Ascending aorta (tissue), 2 donors: ENCODE measurements around the gene PNLIPRP2. TPM values are rescaled to one million over a fixed set of nuclear protein-coding genes. Genes with fewer than 3 reads are reported as not detected.

ENCODE experiments used
- DNase-seq, 2 donors: peaks; one replicate each; pipeline ENCODE4 v3.0.0-alpha.2; 2019; ENCODE audit warnings: low spot score in 2 of 2
- H3K27ac ChIP-seq, 2 donors: fragments of 200-600 bp; sonication (generic); one replicate each; pipeline ENCODE4 v1.5.1; 2016 to 2017; ENCODE audit warnings: mild to moderate bottlenecking in 1 of 2
- H3K27me3 ChIP-seq: fragments of 200-600 bp; sonication (generic); one replicate; pipeline ENCODE4 v1.5.1; 2017
- H3K36me3 ChIP-seq, 2 donors: fragments of 200-600 bp; sonication (generic); one replicate each; pipeline ENCODE4 v1.5.1; 2016
- H3K4me1 ChIP-seq, 2 donors: fragments of 200-600 bp; sonication (generic); one replicate each; pipeline ENCODE4 v1.5.1; 2016 to 2017; ENCODE audit warnings: mild to moderate bottlenecking in 1 of 2
- H3K4me3 ChIP-seq, 2 donors: fragments of 200-600 bp; sonication (generic); one replicate each; pipeline ENCODE4 v1.5.1; 2016 to 2017; ENCODE audit warnings: mild to moderate bottlenecking in 1 of 2
- H3K9me3 ChIP-seq, 2 donors: fragments of 200-600 bp; sonication (generic); one replicate each; pipeline ENCODE4 v1.5.1; 2016
- intact Hi-C: fragments of 100-400 bp; cut with DNase I; formaldehyde crosslinking; loops from one replicate; pipeline ENCODE4 v1.15.1; 2023
- total RNA-seq: library from RNA; depleted of rRNA; stranded (reverse); fragments of >200 nt; gene quantifications from one replicate; pipeline ENCODE4 v1.1.0, GENCODE V29; 2016
- TF ChIP-seq, protein P1 (sequence below), 3 experiments: fragments of 200-600 bp in 2 of 3; fragments of 450-650 bp in 1 of 3; sonication (generic) in 2 of 3; IDR thresholded peaks; one replicate each; pipeline ENCODE4 v1.5.1; 2016 to 2019; ENCODE audit warnings: antibody characterized with exemption in 3 of 3, mild to moderate bottlenecking in 1 of 3, moderate library complexity in 1 of 3

The PNLIPRP2 gene
- total RNA-seq, 1 donor from 2014 or later, result not detected

DNA sequence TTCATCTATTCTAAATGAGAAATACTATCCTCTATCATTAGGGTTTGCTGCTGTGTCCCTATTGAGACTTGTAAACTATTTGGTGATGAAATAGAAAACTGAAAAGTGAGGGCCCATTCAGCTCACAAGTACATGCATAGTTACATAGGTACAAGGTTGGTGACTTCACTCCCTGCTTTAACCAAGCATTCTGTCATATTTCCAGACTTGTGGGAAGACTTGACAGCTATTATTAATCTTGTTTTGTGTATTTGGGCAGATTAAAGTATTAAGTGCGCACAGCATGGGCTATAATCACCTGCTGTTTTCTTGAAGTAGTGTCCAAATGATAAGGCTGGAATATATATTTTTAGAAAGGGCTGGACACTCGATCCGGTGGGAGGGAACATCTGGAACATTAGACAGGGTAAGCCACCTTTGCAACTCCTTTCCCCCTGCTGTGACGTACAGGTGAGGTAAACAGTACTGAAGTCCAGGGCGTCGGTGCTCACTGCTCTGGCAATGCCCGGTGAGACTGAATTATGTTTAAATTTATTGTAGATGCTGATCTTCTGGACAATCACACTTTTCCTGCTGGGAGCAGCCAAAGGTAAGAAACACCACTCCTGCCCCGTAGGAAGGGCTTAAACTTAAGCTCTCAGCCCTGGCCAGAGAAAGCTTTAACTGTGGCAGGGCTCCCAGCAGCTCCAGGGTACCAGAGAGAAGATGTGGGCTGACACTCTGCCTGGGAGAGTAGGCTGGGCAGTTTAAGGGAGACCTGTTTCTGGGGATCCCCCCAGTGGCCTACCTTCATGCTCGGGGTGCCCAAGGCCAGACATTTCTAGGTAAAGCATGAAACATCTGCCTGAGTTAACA, 29.9 kb upstream of the PNLIPRP2 start, which contains the start of gene PNLIPRP1:
Gene PNLIPRP1, plus strand, starts transcription at position 370 of the 855 bp plus-strand sequence. Its CDS starts 171 bp downstream, at position 541.
- intact Hi-C loops, result no loop called here
- H3K27ac ChIP-seq, result no peak within 1 kb of the TSS
- no peaks in the 10 kb centered on the region for H3K36me3 ChIP-seq
- H3K9me3 ChIP-seq, result no peaks in the 10 kb centered on the region
- no peaks in the 10 kb centered on the region for H3K27me3 ChIP-seq
- no peak for DNase-seq
- H3K4me1 ChIP-seq, result no peaks in the 10 kb centered on the region
- H3K4me3 ChIP-seq, result no peak within 1 kb of the TSS
- TF ChIP-seq, protein P1, sequence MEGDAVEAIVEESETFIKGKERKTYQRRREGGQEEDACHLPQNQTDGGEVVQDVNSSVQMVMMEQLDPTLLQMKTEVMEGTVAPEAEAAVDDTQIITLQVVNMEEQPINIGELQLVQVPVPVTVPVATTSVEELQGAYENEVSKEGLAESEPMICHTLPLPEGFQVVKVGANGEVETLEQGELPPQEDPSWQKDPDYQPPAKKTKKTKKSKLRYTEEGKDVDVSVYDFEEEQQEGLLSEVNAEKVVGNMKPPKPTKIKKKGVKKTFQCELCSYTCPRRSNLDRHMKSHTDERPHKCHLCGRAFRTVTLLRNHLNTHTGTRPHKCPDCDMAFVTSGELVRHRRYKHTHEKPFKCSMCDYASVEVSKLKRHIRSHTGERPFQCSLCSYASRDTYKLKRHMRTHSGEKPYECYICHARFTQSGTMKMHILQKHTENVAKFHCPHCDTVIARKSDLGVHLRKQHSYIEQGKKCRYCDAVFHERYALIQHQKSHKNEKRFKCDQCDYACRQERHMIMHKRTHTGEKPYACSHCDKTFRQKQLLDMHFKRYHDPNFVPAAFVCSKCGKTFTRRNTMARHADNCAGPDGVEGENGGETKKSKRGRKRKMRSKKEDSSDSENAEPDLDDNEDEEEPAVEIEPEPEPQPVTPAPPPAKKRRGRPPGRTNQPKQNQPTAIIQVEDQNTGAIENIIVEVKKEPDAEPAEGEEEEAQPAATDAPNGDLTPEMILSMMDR (IDR thresholded peaks at IDR 0.05), result no peak

DNA sequence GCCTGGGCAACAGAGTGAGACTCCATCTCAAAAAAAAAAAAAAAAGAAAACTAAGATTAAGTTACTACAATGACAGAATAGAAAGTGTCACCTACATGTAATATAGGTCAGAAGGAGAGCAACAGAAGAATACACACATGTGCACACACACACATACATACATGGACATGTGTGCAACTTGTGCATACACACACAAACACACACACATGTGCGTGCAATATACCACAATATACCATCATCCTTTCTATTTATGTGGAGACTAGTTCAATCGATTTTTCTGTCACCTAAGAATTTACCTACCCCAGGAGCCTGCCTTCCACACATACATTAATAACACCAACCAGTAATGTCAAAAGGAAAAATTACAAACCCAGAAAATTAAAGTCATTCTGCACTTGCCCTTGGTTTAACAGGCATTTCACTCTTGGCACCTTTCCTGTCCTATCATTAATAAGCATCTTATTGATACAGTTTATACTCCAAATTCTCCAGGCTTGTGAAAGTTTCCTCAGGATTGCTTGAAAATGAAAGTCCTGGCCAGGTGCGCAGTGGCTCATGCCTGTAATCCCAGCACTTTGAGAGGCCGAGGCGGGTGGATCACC, 27.5 kb upstream of the PNLIPRP2 start:
- Histone ChIP-seq H3K4me1 (no peaks in the 10 kb centered on the region), H3K4me3 (no peak overlapping the region), H3K36me3 (no peaks in the 10 kb centered on the region), H3K27me3 (no peaks in the 10 kb centered on the region), H3K27ac (no peak overlapping the region), H3K9me3 (no peaks in the 10 kb centered on the region)
- intact Hi-C loops, result no loop called here
- TF ChIP-seq, protein P1 (IDR thresholded peaks at IDR 0.05), result no peak
- no peak for DNase-seq

DNA sequence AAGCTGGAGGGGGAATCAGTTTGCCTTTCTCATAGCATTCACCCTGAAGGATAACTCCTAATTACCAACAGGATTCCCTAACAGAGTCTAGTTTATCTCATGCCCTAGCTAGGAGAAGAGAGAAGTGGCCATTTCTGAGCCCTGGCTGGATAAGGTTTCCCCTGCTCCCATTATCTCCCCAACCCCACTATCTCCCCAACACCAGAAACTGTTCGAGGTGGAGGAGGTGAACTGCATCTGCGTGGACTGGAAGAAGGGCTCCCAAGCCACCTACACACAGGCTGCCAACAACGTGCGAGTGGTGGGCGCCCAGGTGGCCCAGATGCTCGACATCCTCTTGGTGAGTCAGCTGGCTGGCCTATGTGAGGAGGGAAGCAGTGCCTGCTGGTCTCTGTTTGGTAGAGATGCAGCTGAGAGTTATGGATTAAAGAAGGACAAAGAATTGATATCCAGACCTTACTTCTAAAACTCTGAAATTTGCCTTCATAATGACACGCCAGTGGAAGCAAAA, 26.2 kb upstream of the PNLIPRP2 start:
- Histone ChIP-seq H3K36me3 (no peaks in the 10 kb centered on the region), H3K4me1 (no peaks in the 10 kb centered on the region), H3K27me3 (no peaks in the 10 kb centered on the region), H3K4me3 (no peak overlapping the region), H3K9me3 (no peaks in the 10 kb centered on the region), H3K27ac (no peak overlapping the region)
- DNase-seq, result no peak
- intact Hi-C loops, result no loop called here
- TF ChIP-seq, protein P1 (IDR thresholded peaks at IDR 0.05), result no peak

DNA sequence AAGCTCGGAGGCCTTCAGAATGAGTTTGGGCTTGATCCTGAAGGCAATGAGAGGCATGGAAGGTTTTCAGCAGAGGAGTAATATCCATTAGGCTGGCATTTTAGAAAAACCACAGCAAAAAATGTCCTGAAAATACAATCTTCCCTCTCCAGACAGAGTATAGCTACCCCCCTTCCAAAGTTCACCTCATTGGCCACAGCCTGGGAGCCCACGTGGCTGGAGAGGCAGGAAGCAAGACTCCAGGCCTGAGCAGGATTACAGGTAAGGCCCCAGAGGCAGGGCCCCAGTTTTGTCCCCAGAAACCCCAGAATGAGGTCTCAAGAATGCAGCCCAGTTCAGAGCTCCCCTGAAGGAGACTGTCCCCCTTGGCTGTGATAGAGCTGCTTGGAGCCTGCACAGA, 24.7 kb upstream of the PNLIPRP2 start:
- no peak overlapping the region for H3K27ac ChIP-seq
- DNase-seq, result no peak
- no peaks in the 10 kb centered on the region for H3K4me1 ChIP-seq
- H3K9me3 ChIP-seq, result no peaks in the 10 kb centered on the region
- H3K36me3 ChIP-seq, result no peaks in the 10 kb centered on the region
- intact Hi-C loops, result no loop called here
- H3K4me3 ChIP-seq, result no peak overlapping the region
- TF ChIP-seq, protein P1 (IDR thresholded peaks at IDR 0.05), result no peak
- H3K27me3 ChIP-seq, result no peaks in the 10 kb centered on the region

DNA sequence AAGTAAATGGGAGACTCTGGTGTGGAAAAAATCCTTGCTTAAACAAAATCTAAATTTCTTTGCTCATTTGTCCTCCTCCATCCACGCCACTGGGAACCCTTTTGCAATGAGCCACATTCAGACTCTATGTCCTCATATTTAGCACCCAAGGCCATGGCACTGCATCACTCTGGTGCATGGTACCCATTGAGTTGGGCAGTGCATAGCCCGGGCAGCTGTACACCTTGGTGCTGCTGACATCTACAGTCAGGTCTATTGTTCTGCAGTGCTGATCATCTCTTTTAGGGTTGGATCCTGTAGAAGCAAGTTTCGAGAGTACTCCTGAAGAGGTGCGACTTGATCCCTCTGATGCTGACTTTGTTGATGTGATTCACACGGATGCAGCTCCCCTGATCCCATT, 23.2 kb upstream of the PNLIPRP2 start:
- Histone ChIP-seq H3K27ac (no peak overlapping the region), H3K36me3 (no peaks in the 10 kb centered on the region), H3K27me3 (no peaks in the 10 kb centered on the region), H3K4me3 (no peak overlapping the region), H3K4me1 (no peaks in the 10 kb centered on the region), H3K9me3 (no peaks in the 10 kb centered on the region)
- TF ChIP-seq, protein P1 (IDR thresholded peaks at IDR 0.05), result no peak
- intact Hi-C loops, result no loop called here
- no peak for DNase-seq
